ENCODE data around the gene FLNB. TPM values are rescaled to one million over a fixed set of nuclear protein-coding genes. Genes with fewer than 3 reads are reported as not detected.
A peak's percentile ranks its signal among the peaks of the same experiment; 100 is the strongest.

FLNB gene
- total RNA-seq, 1 experiment from 2014 or later: 41.2 TPM

GRCh38 chr3:58010562-58010961 is 2.3 kb downstream of the FLNB start:
- intact Hi-C loops (cut with micrococcal nuclease; ENCODE audit: unreplicated experiment): no loop called here
- POLR2A ChIA-PET (ENCODE audit: low non-redundant PET): no interaction called here
- Histone ChIP-seq H3K9me3 (ENCODE audit: low read depth, low read length, poor library complexity, severe bottlenecking) (no peaks in the 10 kb centered on the region), H3K4me1 (ENCODE audit: insufficient read depth, low read length, poor library complexity, severe bottlenecking) (no peaks in the 10 kb centered on the region), H3K27me3 (replicated peaks; ENCODE audit: insufficient read depth, low read depth, low read length, poor library complexity) (no peaks in the 10 kb centered on the region), H3K27ac (ENCODE audit: low read depth, low read length, poor library complexity, severe bottlenecking) (no peak overlapping the region), H3K36me3 (ENCODE audit: insufficient read depth, low read length, poor library complexity, severe bottlenecking) (no peaks in the 10 kb centered on the region), H3K4me3 (ENCODE audit: low read depth, low read length, poor library complexity, severe bottlenecking) (peak overlapping the region; percentile 77)
- CTCF ChIA-PET: no interaction called here
- no TSS peak for BruUV-seq (replicated peaks)
- no peak for DNase-seq (ENCODE audit: low spot score)
- no peak for TF ChIP-seq EZH2 (IDR thresholded peaks at IDR 0.05; ENCODE audit: borderline replicate concordance, low read depth, low read length, poor library complexity, severe bottlenecking)
- TF ChIP-seq CTCF (conservative IDR thresholded peaks at IDR 0.05; ENCODE audit: low read depth, low read length): no peak

- POLR2A ChIA-PET (ENCODE audit: low non-redundant PET): no interaction called here
- no peak for DNase-seq (ENCODE audit: low spot score)
- CTCF ChIA-PET: no interaction called here
- BruUV-seq (replicated peaks): no TSS peak
- H3K4me1 ChIP-seq (ENCODE audit: insufficient read depth, low read length, poor library complexity, severe bottlenecking): no peaks in the 10 kb centered on the region
- H3K27ac ChIP-seq (ENCODE audit: low read depth, low read length, poor library complexity, severe bottlenecking): no peak overlapping the region
- no peak for TF ChIP-seq CTCF (conservative IDR thresholded peaks at IDR 0.05; ENCODE audit: low read depth, low read length)
- no peak for TF ChIP-seq EZH2 (IDR thresholded peaks at IDR 0.05; ENCODE audit: borderline replicate concordance, low read depth, low read length, poor library complexity, severe bottlenecking)
- intact Hi-C loops (cut with micrococcal nuclease; ENCODE audit: unreplicated experiment): no loop called here
- H3K4me3 ChIP-seq (ENCODE audit: low read depth, low read length, poor library complexity, severe bottlenecking): no peak overlapping the region
- no peaks in the 10 kb centered on the region for H3K9me3 ChIP-seq (ENCODE audit: low read depth, low read length, poor library complexity, severe bottlenecking)
- no peaks in the 10 kb centered on the region for H3K36me3 ChIP-seq (ENCODE audit: insufficient read depth, low read length, poor library complexity, severe bottlenecking)
- H3K27me3 ChIP-seq (replicated peaks; ENCODE audit: insufficient read depth, low read depth, low read length, poor library complexity): no peaks in the 10 kb centered on the region
Measured at GRCh38 chr3:58011580-58011979, 3.4 kb downstream of the FLNB start.

- no peaks in the 10 kb centered on the region for H3K27me3 ChIP-seq (replicated peaks; ENCODE audit: insufficient read depth, low read depth, low read length, poor library complexity)
- H3K4me3 ChIP-seq (ENCODE audit: low read depth, low read length, poor library complexity, severe bottlenecking): no peak overlapping the region
- POLR2A ChIA-PET (ENCODE audit: low non-redundant PET): no interaction called here
- intact Hi-C loops (cut with micrococcal nuclease; ENCODE audit: unreplicated experiment): no loop called here
- no peaks in the 10 kb centered on the region for H3K9me3 ChIP-seq (ENCODE audit: low read depth, low read length, poor library complexity, severe bottlenecking)
- H3K4me1 ChIP-seq (ENCODE audit: insufficient read depth, low read length, poor library complexity, severe bottlenecking): no peaks in the 10 kb centered on the region
- H3K36me3 ChIP-seq (ENCODE audit: insufficient read depth, low read length, poor library complexity, severe bottlenecking): no peaks in the 10 kb centered on the region
- H3K27ac ChIP-seq (ENCODE audit: low read depth, low read length, poor library complexity, severe bottlenecking): no peak overlapping the region
- DNase-seq (ENCODE audit: low spot score): no peak
- CTCF ChIA-PET: no interaction called here
- BruUV-seq (replicated peaks): no TSS peak
- TF ChIP-seq CTCF (conservative IDR thresholded peaks at IDR 0.05; ENCODE audit: low read depth, low read length) (no peak), EZH2 (IDR thresholded peaks at IDR 0.05; ENCODE audit: borderline replicate concordance, low read depth, low read length, poor library complexity, severe bottlenecking) (no peak)
Measured at GRCh38 chr3:58012302-58012701, 4.1 kb downstream of the FLNB start.

Data from A673 (cell line).